GM19099 (cell line): ENCODE measurements around the gene UFSP1.
A peak's percentile ranks its signal among the peaks of the same experiment; 100 is the strongest.

ENCODE experiments used
- POLR2A ChIP-seq: IDR thresholded peaks from 3 replicates; pipeline ENCODE4 v1.6.1; 2011; ENCODE audit warnings: low read depth; ENCODE audit not compliant: insufficient read length; ENCODE audit errors: extremely low read depth

UFSP1 gene

DNA sequence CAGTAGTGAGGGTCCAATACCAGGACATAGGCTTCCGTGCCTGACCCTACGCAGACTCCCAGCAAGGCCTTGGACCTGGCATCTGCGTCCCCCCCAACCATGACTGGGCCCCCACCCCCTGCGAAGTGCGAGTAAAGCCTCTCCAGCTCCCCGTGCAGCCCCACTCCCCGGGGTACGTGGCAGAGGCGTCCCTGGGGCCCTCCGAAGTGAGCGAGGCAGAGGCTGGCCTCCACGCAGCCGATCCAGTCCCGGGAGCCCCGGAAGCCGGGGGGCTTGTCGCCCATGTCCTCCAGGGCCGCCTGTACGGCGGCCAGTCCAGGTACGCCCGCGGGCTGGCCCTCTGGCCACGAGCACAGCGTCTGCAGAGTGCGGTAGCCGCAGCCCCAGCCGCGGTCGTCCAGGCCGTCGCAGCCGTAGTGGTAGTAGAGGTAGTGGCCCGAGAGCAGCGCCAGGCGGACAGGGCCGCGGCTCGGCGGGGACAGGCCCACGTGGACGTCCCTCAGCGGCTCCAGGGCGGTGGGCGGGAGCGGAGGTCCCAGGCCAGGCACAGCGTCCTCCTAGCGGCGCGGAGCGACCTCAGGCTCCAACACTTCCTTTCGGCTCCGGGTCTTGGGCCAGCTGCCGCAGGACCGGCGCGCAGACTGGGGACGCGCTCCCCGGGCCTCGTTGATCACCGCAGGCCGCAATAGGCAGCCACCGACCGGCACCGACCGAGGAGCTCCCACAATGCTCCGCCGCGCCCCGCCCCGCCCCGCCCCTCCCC is at the start of gene UFSP1:
UFSP1 (minus strand) TSS at position 728 of the 763 bp plus-strand sequence; CDS start at position 284, 444 bp downstream.
- TF ChIP-seq POLR2A: peak; percentile 75

DNA sequence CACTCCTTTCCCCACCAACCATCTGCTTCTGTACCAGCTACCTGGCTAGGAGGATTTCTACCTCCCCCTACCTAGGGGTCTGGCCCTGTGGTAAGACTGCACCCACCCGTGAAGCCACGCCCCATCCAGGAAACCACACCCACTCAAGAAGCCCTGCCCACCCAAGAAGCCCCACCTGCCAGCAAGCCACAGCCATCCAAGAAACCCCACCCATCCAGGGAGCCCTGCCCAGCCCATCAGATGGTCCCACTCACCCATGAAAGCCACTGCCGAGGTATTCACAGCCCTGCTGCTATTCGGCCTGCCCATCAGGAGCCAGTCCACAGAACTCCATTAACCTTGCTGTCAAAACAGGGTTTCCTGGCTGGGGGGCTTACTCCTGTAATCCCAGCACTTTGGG is 44.2 kb upstream of the UFSP1 start:
- no peak for TF ChIP-seq POLR2A

DNA sequence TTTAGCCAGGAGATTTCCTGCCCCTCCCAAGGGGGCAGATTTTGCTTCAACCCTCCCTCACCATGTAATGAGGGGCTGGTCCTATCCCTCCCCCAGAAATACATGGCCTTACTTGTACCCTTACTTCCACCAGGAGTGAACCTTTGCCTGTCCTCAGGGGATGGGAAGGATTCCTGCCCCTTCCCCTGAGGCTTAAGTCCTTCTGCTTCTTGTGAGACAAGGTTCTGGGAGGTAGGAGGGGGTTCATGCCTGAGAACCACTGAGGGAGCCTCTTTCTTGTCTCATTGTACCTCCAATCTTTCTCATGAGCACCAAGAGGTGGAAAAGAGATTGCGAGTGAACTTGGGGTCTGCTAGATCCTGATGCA is 40.3 kb upstream of the UFSP1 start:
- no peak for TF ChIP-seq POLR2A

DNA sequence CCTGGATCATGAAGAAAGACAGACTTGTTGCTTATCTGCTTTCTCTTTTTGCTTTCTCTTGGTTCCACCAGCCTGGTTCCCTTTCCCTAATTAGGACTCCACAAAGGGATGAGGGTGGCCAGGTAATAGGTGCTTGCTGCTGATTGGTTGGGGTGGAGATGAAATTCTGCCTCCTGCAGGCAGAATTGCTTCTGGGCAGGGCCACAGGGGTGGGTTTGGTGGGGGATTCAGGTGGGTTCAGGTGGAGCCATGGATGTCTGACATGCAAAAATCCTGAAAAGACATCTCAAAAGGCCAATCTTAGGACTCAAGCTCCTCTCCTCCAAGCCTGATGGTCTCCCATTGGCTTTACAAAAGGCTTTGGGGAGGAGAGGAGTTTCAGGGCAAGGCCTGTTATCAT is 31.5 kb upstream of the UFSP1 start:
- TF ChIP-seq POLR2A: no peak

DNA sequence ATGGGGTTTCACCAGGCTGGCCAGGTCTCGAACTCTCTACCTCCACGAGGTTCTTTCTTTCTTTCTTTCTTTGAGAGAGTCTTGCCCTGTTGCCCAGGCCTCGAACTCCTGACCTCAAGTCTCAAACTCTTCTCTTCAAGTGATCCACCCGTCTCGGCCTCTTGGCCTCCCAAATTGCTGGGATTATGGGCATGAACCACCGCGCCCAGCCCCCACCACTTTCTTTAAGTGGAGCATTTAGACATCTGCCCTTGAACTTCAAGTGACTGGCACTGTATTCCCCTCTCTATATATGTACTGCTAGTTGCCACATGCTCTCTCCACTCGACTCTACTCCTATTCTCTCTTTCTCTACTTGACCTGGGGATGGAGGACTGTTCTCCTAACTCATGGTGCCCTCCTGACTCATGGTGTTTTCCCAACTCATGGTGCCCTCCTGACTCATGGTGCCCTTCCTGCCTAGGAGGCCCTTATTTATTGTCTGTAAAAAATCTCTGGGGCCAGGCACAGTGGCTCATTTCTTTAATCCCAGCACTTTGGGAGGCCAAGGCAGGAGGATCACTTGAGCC is 25.4 kb upstream of the UFSP1 start:
- TF ChIP-seq POLR2A: no peak

DNA sequence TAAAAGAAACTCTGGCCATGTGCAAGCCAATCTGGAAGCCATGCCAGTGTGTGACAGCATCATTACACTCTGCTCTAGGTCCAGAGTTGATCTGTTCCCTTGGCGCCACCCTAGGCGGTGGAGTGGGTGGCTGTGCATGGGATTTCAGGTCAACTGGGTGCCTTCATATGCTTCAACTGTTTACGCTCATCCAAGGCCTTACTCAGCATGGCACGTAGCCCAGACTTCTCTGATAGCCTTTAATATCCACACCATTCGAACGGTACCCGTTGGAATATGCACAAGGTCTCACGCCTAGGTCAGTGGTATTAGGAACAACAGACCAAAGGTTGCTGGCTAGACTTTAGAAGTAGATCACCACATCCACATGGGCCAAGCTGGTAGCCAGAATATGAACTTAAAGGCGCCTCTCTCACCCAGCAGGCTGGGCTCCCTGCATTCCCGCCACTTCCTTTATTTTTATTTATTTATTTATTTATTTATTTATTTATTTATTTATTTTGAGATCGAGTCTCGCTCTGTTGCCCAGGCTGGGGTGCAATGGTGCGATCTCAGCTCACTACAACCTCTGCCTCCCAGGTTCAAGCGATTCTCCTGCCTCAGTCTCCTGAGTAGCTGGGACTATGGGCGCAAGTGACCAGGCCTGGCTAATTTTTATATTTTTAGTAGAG is 24.8 kb upstream of the UFSP1 start:
- TF ChIP-seq POLR2A: no peak

DNA sequence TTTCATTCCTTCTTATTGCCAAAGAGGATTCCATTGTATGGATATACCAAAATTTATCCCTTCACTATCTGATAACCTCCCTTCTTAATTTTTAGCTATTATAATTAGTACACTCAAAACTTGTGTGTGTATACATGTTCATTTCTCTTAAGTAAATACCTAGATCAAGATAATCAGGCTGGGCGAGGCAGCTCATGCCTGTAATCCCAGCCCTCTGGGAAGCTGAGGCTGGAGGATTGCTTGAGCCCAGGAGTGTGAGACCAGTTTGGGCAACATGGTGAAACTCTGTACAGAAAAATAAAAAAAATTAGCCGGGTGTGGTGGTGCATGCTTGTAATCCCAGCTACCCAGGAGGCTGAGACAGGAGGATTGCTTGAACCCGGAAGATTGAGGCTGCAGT is 22.0 kb upstream of the UFSP1 start:
- TF ChIP-seq POLR2A: no peak

DNA sequence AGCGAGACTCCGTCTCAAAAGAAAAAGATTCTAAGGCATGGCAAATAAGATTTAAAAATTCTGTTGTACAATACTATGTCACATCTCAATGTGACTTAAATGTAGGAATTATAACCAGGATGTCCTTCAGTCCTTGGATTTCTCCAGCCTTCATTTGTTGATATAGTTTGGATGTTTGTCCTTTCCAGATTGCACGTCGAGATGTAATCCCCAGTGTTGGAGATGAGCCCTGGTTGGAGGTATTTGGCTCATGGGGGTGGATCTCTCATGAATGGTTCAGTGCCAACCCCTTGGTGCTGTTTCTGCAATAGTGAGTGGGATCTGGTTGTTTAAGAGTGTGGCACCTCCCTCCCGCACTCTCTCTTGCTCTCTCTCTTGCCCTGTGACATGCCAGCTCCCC is 19.0 kb upstream of the UFSP1 start:
- no peak for TF ChIP-seq POLR2A

DNA sequence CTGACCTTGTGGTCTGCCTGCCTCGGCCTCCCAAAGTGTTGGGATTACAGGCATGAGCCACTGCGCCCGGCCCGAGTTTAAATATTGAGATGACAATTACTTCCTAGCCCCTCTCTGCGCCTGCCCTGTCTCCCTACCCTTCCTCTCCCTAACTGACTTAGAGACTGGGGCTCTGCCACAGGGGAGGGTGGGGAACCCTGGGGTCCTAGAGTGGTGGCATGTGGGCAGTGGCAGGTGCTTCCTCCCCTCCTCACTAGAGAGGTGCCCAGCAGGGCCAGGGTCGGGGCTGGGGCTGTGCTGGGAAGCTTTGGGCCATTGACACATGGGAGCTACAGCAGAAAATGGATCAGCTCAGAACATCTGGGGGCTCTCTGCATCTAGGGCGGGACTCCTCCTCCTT is 13.1 kb upstream of the UFSP1 start:
- no peak for TF ChIP-seq POLR2A

DNA sequence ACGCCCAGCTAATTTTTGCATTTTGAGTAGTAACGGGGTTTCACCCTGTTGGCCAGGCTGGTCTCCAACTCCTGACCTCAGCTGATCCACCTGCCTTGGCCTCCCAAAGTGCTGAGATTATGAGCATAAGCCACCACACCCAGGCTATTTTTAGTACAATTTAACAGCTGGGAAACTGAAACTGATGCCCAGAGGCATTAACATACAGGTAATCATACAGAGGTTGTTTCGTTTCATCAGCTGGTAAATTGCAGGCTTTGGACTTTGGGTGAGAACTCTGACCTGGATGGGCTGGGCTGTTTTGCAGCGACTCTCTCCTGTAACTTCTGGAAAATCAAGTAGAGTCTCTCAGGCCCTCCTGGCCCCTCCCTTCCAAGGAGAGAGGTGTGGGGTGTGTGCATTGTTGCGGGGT is 12.4 kb upstream of the UFSP1 start:
- no peak for TF ChIP-seq POLR2A

DNA sequence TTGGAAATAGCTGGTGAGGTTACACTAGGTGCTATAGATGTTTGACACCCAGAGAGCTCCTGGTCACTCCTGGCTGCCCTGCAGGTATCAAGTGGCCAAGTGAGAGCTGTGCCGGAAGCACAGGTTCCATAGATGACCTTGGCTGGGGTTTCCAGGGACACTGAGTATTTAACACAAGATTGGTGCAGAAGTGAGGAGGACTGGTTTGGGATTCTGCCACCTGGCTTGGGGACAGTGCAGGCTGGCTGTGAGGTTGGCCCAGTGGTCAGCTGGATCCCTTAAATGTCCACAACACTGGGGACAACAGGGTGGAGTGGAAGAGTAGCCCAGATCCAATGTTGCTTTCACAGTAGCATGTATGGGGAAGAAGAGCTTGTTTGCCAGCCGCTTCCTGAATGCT is 11.5 kb upstream of the UFSP1 start:
- TF ChIP-seq POLR2A: no peak

DNA sequence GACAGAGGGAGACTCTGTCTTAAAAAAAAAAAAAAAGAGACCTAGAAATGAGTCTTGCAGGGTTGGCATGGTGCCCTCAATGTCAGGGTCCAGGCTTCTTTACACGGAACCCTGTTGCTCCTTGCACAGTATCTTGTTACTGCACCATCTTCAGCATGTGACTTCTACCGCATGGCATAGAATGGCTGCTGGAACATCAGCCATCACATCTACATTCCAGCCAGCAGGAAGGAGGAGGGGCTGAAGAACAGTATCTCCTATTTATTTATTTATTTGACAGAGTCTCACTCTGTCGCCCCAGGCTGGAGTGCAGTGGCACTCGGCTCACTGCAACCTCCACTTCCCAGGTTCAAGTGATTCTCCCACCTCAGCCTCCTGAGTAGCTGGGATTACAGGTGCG is 9.9 kb upstream of the UFSP1 start:
- no peak for TF ChIP-seq POLR2A

DNA sequence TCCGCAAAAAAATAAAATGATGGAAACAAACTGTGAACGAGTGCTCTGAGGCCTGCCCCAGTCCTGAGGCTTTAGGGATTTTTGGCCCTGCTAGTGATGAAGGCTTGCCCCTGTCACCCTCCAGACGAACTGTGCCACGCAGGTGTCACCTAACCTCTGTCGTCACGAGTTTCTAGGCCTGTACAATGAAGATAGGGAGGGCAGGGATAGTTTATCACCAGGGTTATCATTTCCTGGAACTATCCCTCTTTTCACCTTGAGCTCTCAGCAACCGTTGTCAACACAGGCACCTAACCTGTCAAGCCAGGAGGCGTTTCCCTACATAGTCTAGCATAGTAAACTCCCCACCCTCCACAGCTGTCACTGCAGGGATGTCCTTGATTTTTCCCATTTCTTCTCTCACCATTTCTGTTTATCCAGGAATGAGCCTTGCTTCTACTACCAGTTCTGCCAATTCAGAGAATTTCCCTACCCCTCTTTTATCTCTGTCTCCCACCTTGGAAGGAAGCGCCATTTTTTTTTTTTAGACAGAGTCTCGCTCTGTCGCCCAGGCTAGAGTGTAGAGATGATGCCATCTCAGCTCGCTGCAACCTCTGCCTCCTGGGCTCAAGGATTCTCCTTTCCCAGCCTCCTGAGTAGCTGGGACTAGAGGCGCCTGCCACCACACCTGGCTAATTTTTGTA is 8.4 kb upstream of the UFSP1 start:
- no peak for TF ChIP-seq POLR2A

DNA sequence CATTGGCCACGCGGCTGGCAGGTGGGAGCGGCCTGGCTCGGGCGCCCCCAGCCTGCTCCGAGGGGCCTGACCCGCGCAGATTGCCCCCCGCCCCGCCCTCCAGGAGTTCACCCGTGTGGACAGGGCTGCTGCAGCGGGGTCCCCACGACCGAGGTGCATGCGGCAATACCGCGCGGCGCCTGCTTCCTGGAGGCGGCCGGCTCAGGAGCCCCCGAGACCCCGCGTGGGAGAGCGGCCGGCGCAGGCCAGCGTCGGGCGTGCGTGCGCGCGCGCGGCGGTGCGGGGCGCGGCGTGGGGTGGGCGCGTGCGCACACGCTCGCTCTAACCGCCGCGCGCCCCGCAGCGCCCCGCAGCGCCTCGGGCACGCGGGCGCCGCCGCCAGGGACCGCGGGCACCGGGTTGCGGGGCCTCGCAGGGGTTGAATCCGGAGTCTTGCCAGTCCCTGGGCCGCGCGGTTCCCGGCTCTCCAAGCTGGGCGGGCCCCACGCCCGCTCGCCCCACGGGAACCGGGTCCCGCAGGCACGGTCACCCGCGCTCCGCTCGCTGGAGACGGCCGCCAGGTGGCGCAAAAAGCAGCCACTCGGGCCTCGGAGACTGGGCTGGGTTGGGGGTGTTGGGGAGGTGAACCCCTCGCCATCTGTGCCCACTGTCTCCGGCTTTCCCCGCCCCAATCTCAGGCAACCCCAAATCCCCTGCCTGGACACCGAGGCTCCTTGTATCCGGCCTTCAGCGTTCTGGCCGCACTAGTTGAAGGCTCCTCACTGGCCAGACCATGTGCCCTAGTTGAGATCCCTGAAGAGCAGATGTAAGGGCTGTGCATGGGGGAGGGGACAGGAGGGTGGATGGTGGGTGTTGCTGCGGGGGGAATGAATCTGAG is 7.5 kb upstream of the UFSP1 start:
- TF ChIP-seq POLR2A: no peak
